ENCODE results near the gene MMP23B. TPM values are rescaled to one million over a fixed set of nuclear protein-coding genes. Genes with fewer than 3 reads are reported as not detected.

The MMP23B gene
- 1 to 10 TPM; 1.2 to 6.6 (median 3.8) TPM for total RNA-seq

DNA sequence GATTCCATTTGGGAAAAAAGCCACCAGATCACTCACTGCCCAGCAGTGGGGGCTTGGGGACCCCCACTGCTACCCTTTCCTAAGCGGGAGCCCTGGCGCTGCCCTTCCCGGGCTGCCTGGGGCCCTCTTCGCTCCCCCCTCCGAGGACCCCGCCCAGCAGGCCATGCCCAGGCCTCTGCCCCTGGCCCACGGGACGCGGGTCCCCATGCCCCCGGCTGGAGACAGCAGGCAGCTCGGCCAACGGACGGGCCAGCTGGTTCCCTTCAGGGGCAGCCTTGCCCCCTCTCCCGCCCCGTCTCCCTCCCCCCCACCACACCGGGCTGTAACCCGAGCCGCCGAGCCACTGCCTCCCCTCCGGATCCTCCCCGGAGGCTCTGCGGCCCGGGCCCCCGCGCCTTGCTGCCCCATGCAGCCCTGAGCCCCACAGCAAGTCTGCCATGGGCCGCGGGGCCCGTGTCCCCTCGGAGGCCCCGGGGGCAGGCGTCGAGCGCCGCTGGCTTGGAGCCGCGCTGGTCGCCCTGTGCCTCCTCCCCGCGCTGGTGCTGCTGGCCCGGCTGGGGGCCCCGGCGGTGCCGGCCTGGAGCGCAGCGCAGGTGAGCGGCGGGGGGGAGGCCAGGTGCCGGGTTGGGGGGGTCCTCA is at the start of gene MMP23B:
TSS of gene MMP23B (plus strand) at position 392 of the 639 bp plus-strand sequence. CDS start at position 438, 46 bp downstream.
- Histone ChIP-seq H3K9me3 (no peaks in the 10 kb centered on the region), H3K4me3 (peak within 1 kb of the TSS in 2 of 4 donors; percentile 35 to 38), H3K27ac (peak within 1 kb of the TSS in 2 of 4 donors; percentile 72 to 80), H3K36me3 (peaks cover 0 to 39% (median 8%) of the 10 kb centered on the region in 3 donors), H3K27me3 (peaks cover 0 to 27% of the 10 kb centered on the region in 2 donors), H3K4me1 (peaks cover 0 to 23% (median 8%) of the 10 kb centered on the region in 4 donors)
- 2 to 3% methylated on average over 7 to 36 of the region's 48 CpGs for WGBS, 2 donors
- TF ChIP-seq EP300 (IDR thresholded peaks at IDR 0.05) (no peak), CTCF (IDR thresholded peaks at IDR 0.05) (no peak), POLR2A (IDR thresholded peaks at IDR 0.05) (no peak)
- DNase-seq (ENCODE audit: low spot score in 2 of 2) = no peak

- H3K4me3 ChIP-seq = no peak overlapping the region
- H3K36me3 ChIP-seq = no peaks in the 10 kb centered on the region
- DNase-seq (ENCODE audit: low spot score in 2 of 2) = no peak
- H3K9me3 ChIP-seq = no peaks in the 10 kb centered on the region
- no peaks in the 10 kb centered on the region for H3K4me1 ChIP-seq
- TF ChIP-seq EP300 (IDR thresholded peaks at IDR 0.05) (no peak), POLR2A (IDR thresholded peaks at IDR 0.05) (no peak), CTCF (IDR thresholded peaks at IDR 0.05) (no peak)
- no peak overlapping the region for H3K27ac ChIP-seq
- peaks cover 0 to 2% of the 10 kb centered on the region in 2 donors for H3K27me3 ChIP-seq
- WGBS, 2 donors = 71 to 72% methylated on average over 9 of the region's 9 CpGs
Observed at GRCh38 chr1:1582585-1583346, 49.2 kb upstream of the MMP23B start.

DNA sequence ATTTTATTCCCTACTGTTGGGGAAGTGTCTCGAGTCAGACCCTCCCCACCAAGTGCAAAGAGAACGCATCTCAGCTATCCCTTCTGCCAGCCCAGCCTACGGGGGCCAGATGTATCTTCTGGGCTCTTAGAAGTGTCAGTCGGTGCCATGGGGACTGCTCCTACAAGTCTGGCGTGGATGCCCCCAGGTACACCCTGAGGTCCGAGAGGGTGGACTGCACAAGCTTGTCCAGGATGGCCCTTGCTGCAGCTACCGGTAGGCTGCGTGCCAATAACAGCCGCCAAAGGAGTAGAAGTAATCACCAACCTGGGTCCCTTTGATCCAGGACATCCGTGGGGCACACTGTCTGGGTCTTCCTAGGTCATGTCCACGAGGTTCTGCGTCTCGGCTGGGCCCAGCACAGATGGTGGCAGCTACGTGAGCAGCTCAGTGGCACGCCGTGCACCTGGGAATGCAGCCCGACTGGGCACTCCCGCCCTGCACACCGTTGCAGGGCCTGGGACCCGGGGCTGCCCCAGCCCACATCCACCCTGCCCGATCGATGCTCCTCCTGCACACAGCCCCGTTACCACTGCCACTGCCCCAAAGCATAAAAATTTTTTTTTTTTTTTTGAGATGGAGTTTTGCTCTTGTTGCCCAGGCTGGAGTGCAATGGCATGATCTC is 48.5 kb upstream of the MMP23B start:
- Histone ChIP-seq H3K9me3 (no peaks in the 10 kb centered on the region), H3K4me3 (no peak overlapping the region), H3K27me3 (peaks cover 0 to 2% of the 10 kb centered on the region in 2 donors), H3K27ac (no peak overlapping the region), H3K4me1 (no peaks in the 10 kb centered on the region), H3K36me3 (no peaks in the 10 kb centered on the region)
- no peak for TF ChIP-seq CTCF (IDR thresholded peaks at IDR 0.05)
- TF ChIP-seq POLR2A (IDR thresholded peaks at IDR 0.05) = no peak
- TF ChIP-seq EP300 (IDR thresholded peaks at IDR 0.05) = no peak
- 86 to 87% methylated on average over 14 to 23 of the region's 23 CpGs for WGBS, 2 donors
- no peak for DNase-seq (ENCODE audit: low spot score in 2 of 2)

DNA sequence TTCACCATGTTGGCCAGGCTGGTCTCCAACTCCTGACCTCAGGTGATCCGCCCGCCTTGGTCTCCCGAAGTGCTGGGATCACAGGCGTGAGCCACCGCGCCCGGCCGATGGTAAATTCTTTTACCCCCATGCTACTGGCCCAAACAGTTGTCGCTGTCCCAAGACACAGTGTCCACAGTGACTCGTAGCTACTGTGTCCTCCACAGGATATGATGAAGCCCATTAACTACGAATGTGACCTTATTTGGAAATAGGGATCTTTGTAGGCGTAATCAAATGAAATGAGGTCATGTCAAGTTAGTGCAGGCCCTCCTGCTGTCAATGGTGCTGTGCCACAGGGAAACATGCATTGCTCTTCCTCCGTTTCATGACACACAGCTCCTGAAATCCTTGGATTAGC is 40.5 kb upstream of the MMP23B start:
- TF ChIP-seq EP300 (IDR thresholded peaks at IDR 0.05) (no peak), POLR2A (IDR thresholded peaks at IDR 0.05) (no peak), CTCF (IDR thresholded peaks at IDR 0.05) (no peak)
- DNase-seq (ENCODE audit: low spot score in 2 of 2) = no peak
- Histone ChIP-seq H3K27ac (no peak overlapping the region), H3K4me3 (no peak overlapping the region), H3K27me3 (peaks cover 0 to 4% of the 10 kb centered on the region in 2 donors), H3K36me3 (no peaks in the 10 kb centered on the region), H3K4me1 (no peaks in the 10 kb centered on the region), H3K9me3 (no peaks in the 10 kb centered on the region)
- 88 to 90% methylated on average over 13 of the region's 13 CpGs for WGBS, 2 donors

Measured in tibial nerve (tissue), 4 donors.